ENCODE results near the gene PHF8.

PHF8 gene

DNA sequence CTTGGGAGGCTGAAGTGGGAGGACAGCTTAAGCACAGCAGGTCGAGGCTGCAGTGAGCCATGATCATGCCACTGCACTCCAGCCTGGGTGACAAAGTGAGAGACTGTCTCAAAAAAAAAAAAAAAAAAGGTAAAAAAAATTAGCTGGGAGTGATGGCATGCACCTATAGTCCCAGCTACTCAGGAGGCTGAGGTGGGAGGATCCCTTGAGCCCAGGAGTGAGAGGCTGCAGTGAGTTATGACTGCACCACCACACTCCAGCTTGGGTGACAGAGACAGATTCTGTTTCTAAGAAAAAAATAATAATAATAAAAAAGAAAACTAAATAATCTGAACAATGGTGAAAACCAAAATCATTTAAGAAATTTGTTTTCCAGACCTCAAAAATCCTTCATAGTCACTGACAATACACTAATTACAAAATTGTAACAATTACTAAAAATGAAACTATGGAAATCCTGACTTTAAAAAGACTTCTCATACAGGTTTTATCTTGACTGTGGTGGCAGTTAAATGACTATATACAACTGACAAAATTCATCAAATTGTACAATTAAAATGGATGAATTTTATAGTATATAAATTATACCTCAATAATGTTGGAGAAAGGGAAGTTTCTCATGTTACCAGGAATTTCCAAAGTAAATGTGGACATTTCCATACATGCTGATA is 31.3 kb downstream of the PHF8 start:
- no peak for DNase-seq (ENCODE audit: low read depth)

DNA sequence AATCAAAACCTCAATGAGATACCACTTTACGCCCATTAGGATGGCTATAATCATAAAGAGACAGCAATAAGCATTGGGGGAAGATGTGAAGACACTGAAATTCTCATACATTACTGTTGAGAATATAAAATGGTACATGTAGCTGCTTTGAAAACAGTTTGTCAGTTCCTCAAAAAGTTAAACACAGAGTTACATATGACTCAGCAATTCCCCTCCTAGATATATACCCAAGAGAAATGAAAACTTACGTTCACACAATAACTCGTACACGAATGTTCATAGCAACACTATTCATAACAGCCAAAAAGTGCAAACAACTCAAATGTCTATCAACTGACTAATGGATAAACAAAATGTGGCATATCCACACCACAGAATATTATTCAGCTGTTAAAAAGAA is 36.6 kb downstream of the PHF8 start:
- no peak for DNase-seq (ENCODE audit: low read depth)

DNA sequence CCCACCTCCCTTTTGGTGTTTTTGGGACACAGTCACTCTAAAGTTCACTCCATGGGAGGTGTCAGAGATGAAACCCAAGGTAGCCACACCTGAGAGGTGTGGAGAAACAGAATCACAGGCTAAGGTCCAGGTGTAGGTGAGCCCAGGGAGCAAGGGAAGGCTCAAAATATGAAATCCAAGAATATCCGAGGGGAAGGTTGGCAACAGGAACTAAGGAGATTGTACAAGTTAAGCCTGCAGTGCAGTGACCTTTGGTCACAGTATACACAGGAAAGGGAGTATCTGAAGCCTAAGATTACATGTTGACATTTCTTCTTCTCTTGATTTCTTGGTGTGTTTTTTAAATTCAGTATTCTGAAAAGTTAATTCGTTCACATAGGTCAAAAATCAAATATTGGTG is 46.5 kb downstream of the PHF8 start:
- DNase-seq (ENCODE audit: low read depth), result no peak

DNA sequence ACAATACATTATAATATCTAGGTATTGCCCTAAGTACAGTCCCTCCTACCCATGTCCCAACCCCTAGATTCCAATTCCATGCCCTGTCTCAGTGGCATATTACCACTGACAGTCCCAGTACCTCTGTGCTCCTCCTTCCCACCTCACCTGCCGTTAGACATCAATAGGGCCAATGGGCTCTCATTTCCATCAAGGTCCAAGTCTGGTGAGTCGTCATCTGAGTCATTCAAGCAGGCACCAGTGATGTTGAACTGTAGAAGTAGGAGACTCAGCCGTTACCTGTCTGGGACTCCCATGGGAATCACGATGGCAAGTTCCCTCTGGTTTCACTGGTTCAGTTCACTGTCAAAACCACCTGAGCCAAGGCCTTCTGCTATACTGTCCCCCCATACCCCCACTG is 51.7 kb downstream of the PHF8 start:
- DNase-seq (ENCODE audit: low read depth), result no peak

DNA sequence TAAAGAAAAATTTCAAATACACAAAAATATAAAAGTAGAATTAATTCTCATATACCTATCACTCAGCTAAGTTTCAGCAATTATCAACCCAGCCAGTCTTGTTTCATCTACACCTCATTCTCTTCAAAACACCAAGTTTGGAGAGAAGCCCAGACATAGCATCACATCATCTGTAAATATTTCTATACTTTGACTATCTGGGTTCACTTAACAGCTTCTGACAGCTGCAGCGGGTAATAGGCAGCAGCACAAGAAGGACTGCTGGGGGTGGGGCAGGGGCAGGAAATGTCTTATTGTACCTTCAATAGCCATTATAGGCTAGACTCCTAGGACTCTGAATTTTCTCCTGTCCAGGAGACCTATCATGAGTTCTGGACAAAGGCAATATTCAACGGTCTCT is 54.1 kb downstream of the PHF8 start:
- DNase-seq (ENCODE audit: low read depth), result no peak

DNA sequence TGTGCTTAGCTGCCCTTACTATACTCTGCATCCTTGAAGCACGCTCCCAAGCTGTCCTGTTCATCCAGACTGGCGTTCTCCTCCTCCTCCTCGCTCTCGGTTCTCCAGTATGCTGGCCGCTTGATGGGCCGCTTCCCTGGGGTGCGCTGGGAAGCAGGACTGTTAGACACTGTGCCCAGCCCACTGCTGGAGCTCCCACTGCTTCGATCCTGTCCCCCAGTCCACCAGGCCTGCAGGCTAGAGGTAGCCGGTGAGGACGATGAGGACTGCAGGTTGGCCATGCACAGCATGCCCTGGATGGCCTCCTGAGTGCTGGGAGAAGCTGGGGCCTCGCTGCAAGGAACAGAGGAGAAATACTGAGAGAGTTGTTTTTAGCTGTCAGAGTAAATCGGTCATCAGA is 59.4 kb downstream of the PHF8 start:
- no peak for DNase-seq (ENCODE audit: low read depth)

DNA sequence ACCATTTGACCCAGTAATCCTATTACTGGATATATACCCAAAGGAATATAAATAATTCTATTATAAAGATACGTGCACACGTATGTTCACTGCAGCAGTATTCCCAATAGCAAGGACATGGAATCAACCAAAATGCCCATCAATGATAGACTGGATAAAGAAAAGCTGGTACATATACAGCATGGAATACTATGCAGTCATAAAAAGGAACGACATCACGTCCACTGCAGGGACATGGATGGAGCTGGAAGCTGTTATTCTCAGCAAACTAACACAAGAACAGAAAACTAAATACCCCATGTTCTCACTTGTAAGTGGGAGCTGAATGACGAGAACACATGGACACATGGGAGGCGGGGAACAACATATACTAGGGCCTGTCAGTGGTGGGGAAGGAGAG is 69.7 kb downstream of the PHF8 start:
- no peak for DNase-seq (ENCODE audit: low read depth)

DNA sequence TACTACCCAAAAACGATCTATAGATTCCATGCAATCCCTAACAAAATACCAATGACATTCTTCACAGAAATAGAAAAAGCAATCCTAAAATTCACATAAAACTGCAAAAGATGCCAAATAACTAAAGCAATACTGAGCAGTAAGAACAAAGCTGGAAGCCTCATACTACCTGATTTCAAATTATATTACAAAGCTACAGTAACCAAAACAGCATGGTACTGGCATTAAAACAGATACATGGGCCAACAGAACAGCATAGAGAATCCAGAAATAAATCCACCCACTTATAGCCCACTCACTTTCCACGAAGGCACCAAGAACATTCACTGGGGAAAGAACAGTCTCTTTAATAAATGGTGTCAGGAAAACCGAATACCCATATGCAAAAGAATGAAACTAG is 74.7 kb downstream of the PHF8 start:
- DNase-seq (ENCODE audit: low read depth), result no peak

DNA sequence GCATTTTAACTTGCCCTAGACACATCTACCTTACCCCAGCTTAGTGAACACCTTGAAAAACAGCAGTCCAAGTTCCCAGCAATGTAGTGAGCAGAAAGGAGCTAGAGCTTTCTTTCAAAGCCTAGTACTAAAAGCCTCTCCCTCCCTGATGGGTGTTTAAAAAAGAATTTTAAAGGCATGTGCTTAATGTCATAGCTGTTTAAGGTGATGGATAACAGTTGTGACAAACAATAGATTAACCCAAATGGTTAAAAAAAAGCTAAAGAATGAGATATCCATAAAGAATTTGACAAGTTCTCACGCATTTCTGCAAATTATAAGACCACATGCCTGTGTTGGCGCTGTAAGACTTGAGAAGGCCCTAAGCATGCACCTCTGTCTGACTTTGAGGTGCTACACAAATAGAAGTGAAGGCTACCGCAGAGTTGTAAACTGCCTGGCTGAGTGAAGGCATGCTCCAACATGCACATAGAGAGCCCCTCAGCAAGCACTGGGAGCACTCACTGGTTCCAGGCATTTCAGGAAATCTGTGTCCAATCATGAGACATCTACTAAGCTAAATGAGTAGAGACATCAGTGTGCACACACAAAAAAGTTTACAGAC is 94.0 kb downstream of the PHF8 start:
- DNase-seq (ENCODE audit: low read depth), result no peak

DNA sequence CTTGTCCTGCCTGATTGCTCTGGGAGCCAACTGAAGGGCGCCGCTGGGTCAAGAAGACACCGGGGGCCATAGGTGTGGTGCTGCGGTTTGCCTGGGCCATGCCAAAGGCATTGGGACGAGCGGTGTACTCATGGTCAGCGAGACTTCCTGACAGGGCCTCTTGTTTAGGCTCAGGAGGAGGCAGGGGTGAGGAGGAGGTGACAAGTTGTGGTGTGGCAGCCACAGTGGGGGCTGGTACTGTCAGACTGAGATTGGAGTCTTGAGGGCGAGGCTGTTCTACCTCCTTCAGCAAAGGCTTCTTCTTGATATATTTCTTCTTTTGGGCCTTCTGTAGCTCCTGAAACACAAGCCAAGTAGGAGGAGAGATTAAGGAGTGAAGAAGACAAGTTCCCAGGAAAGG is 104.1 kb downstream of the PHF8 start:
- DNase-seq (ENCODE audit: low read depth), result no peak

DNA sequence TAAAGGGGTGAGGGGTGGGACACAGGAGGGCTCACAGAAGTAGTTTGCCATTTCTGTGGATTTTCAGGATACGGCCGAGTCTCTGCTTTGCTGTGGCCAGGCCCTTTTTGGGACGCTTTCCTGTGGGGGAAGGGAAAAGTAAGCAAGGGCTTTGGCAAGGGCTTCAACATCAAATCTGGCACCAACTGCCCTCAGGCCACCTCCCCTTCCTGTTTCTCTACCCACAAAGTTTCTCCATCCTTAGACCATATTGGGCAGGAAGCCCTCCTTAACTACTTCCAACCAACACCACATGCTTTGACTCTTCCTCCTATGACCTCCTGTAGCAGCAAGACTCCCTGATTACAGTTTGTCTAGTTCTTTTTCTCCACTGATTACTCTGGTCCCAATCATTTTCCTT is 105.1 kb downstream of the PHF8 start:
- DNase-seq (ENCODE audit: low read depth), result no peak

DNA sequence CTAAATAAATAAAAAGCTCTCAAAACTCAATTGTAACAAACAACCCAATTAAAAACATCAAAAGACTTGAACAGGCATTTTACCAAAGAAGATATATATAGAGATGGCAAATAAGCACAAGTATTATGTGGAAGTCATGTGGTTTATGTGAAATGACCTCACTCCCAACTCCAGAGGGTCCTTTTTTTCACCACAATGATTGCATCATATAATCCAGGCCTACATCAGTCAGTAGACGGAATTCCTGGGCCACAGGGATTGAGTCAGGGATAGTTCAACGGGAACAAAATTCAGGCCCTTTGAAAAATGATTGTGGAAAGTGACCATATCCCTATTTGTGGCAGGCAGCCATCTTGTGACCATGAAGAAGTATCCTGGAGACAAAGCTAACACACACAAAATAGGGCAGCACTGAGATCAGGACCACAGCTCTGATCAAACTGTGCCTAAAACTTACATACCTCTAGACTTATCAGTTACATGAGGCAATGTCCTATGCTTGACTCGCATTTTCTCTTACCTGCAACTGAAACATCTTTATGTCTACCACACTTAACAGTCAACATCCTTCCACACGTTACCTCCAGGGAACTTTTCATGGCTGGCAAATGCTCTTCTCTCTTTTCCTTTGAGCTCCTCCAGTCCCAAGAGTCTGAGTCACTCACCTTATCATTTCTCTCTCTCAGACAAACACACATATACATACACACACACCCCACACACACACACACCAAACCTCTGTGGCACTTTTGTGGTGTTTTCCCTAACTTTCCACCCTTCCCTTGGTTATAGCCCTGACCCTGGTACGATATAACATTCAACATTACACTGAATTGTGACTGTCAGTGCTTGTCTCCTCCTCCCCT is 113.5 kb downstream of the PHF8 start:
- no peak for DNase-seq (ENCODE audit: low read depth)

DNA sequence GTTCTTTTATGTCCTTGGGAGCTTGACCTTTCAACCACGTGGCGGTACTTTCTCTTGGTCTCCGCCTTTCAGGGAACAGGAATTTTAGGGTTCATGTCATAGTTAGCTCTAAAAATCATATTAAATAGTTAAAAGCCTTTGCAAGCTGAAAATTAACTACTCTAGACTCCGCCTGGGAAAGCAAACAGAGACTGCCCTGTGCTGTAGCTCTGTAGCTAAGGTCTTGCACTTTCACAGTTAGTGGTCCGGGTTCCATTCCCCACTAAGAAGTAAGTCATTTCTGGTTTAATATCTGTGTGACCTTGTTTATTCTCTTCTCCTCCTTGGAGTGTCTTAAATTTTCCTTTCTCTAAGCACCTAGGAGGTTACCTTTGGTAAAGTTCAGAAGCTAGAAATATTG is 118.2 kb downstream of the PHF8 start:
- DNase-seq (ENCODE audit: low read depth), result no peak

DNA sequence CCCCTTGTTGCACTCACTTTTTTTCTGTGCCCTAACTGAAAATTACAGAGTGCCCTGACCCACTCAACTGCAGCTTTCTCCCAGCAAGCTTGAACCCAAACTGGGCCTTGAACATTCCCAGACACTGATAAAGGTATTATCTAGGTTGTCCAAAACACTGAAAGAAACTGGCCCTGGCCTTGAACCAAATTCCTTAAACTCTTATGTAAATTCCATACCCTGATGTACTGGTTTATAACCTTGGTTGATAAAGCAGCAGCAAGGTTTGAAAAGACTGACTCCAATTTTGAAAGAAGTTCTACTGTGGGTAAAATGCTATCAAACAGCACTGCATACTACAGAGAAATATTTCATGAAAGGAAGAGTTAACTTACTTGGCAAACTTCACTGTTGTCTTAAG is 125.6 kb downstream of the PHF8 start:
- DNase-seq (ENCODE audit: low read depth), result no peak

DNA sequence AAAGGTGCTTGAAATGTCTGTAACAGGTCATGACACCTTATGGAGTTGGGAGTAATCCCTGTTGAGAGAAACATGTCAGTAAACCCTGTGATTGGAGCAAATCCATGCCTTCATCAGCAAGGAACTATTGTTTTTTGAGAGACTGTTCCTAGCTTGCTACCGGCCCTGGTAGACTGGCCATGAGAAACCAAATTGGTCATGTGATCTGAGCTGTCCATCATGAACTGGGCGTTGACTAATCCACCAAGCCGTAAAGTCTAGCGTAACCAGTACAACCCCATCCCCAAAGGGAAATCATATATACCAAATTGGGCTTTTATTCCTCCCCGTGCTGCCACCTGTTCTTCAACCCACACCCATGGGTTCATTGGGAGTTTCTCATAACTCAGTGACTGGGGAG is 143.7 kb downstream of the PHF8 start:
- DNase-seq (ENCODE audit: low read depth), result no peak

DNA sequence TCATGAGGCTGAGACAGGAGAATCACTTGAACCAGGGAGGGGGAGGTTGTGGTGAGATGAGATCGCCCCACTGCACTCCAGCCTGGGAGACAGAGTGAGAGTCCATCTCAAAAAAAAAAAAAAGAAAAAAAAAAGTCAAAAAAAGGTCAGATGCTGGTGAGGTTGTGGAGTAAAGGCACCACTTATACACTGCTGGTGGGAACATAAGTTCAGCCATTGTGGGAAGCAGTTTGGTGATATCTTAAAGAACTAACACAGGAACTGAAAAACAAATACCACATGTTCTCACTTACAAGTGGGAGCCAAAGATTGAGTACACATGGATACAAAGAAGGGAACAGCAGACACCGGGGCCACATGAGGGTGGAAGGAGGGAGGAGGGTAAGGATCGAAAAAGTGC is 149.0 kb downstream of the PHF8 start:
- no peak for DNase-seq (ENCODE audit: low read depth)
